ENCODE data around the gene MYO6.

MYO6 gene

GRCh38 chr6:75813476-75814250 lies 64.6 kb downstream of the MYO6 start:
- no peak for DNase-seq (ENCODE audit: low spot score in 2 of 2)
- Mint-ChIP-seq H3K4me3 (no peak overlapping the region), H3K36me3 (ENCODE audit: insufficient read depth) (peaks cover 2% of the 10 kb centered on the region), H3K4me1 (peaks cover 12% of the 10 kb centered on the region), H3K27me3 (no peaks in the 10 kb centered on the region), H3K9me3 (peaks cover 5% of the 10 kb centered on the region), H3K27ac (ENCODE audit: low read depth) (no peak overlapping the region)
- no peak for ATAC-seq (replicated peaks; ENCODE audit: extremely low read depth, poor library complexity, severe bottlenecking)

GRCh38 chr6:75815756-75816155 lies 66.7 kb downstream of the MYO6 start:
- Mint-ChIP-seq H3K36me3 (ENCODE audit: insufficient read depth) (peaks cover 2% of the 10 kb centered on the region), H3K27me3 (no peaks in the 10 kb centered on the region), H3K27ac (ENCODE audit: low read depth) (no peak overlapping the region), H3K9me3 (peaks cover 5% of the 10 kb centered on the region), H3K4me3 (no peak overlapping the region), H3K4me1 (peaks cover 6% of the 10 kb centered on the region)
- DNase-seq (ENCODE audit: low spot score in 2 of 2), result no peak
- ATAC-seq (replicated peaks; ENCODE audit: extremely low read depth, poor library complexity, severe bottlenecking), result no peak

GRCh38 chr6:75818098-75818855 lies 69.2 kb downstream of the MYO6 start:
- H3K27me3 Mint-ChIP-seq, result no peaks in the 10 kb centered on the region
- no peak for DNase-seq (ENCODE audit: low spot score in 2 of 2)
- H3K9me3 Mint-ChIP-seq, result no peaks in the 10 kb centered on the region
- ATAC-seq (replicated peaks; ENCODE audit: extremely low read depth, poor library complexity, severe bottlenecking), result no peak
- H3K27ac Mint-ChIP-seq (ENCODE audit: low read depth), result no peak overlapping the region
- H3K4me3 Mint-ChIP-seq, result no peak overlapping the region
- peaks cover 2% of the 10 kb centered on the region for H3K36me3 Mint-ChIP-seq (ENCODE audit: insufficient read depth)
- peaks cover 6% of the 10 kb centered on the region for H3K4me1 Mint-ChIP-seq

GRCh38 chr6:75819776-75820487 lies 70.9 kb downstream of the MYO6 start:
- Mint-ChIP-seq H3K27ac (ENCODE audit: low read depth) (no peak overlapping the region), H3K27me3 (no peaks in the 10 kb centered on the region), H3K9me3 (no peaks in the 10 kb centered on the region), H3K4me1 (no peaks in the 10 kb centered on the region), H3K4me3 (no peak overlapping the region), H3K36me3 (ENCODE audit: insufficient read depth) (peaks cover 2% of the 10 kb centered on the region)
- DNase-seq (ENCODE audit: low spot score in 2 of 2) (no peak), ATAC-seq (replicated peaks; ENCODE audit: extremely low read depth, poor library complexity, severe bottlenecking) (no peak)

- no peaks in the 10 kb centered on the region for H3K27me3 Mint-ChIP-seq
- ATAC-seq (replicated peaks; ENCODE audit: extremely low read depth, poor library complexity, severe bottlenecking) (peak; percentile 82), DNase-seq (ENCODE audit: low spot score in 2 of 2) (no peak)
- H3K4me1 Mint-ChIP-seq, result no peaks in the 10 kb centered on the region
- no peaks in the 10 kb centered on the region for H3K36me3 Mint-ChIP-seq (ENCODE audit: insufficient read depth)
- H3K27ac Mint-ChIP-seq (ENCODE audit: low read depth), result no peak overlapping the region
- no peak overlapping the region for H3K4me3 Mint-ChIP-seq
- no peaks in the 10 kb centered on the region for H3K9me3 Mint-ChIP-seq
These were observed 75.1 kb downstream of the MYO6 start for GRCh38 chr6:75824160-75824559.

GRCh38 chr6:75827163-75827562 lies 78.1 kb downstream of the MYO6 start:
- Mint-ChIP-seq H3K27ac (ENCODE audit: low read depth) (no peak overlapping the region), H3K4me3 (no peak overlapping the region), H3K9me3 (no peaks in the 10 kb centered on the region), H3K27me3 (no peaks in the 10 kb centered on the region), H3K36me3 (ENCODE audit: insufficient read depth) (no peaks in the 10 kb centered on the region), H3K4me1 (no peaks in the 10 kb centered on the region)
- DNase-seq (ENCODE audit: low spot score in 2 of 2) (no peak), ATAC-seq (replicated peaks; ENCODE audit: extremely low read depth, poor library complexity, severe bottlenecking) (no peak)

- ATAC-seq (replicated peaks; ENCODE audit: extremely low read depth, poor library complexity, severe bottlenecking) (peak; percentile 14), DNase-seq (ENCODE audit: low spot score in 2 of 2) (no peak)
- H3K27ac Mint-ChIP-seq (ENCODE audit: low read depth), result no peak overlapping the region
- no peaks in the 10 kb centered on the region for H3K4me1 Mint-ChIP-seq
- no peak overlapping the region for H3K4me3 Mint-ChIP-seq
- H3K36me3 Mint-ChIP-seq (ENCODE audit: insufficient read depth), result no peaks in the 10 kb centered on the region
- H3K27me3 Mint-ChIP-seq, result no peaks in the 10 kb centered on the region
- H3K9me3 Mint-ChIP-seq, result no peaks in the 10 kb centered on the region
These were observed 82.2 kb downstream of the MYO6 start for GRCh38 chr6:75830959-75831885.

GRCh38 chr6:75834447-75834846 lies 85.4 kb downstream of the MYO6 start:
- Mint-ChIP-seq H3K9me3 (no peaks in the 10 kb centered on the region), H3K36me3 (ENCODE audit: insufficient read depth) (no peaks in the 10 kb centered on the region), H3K4me3 (no peak overlapping the region), H3K27me3 (no peaks in the 10 kb centered on the region), H3K27ac (ENCODE audit: low read depth) (no peak overlapping the region), H3K4me1 (no peaks in the 10 kb centered on the region)
- DNase-seq (ENCODE audit: low spot score in 2 of 2) (no peak), ATAC-seq (replicated peaks; ENCODE audit: extremely low read depth, poor library complexity, severe bottlenecking) (no peak)

- Mint-ChIP-seq H3K27ac (ENCODE audit: low read depth) (no peak overlapping the region), H3K4me3 (no peak overlapping the region), H3K9me3 (no peaks in the 10 kb centered on the region), H3K27me3 (no peaks in the 10 kb centered on the region), H3K4me1 (no peaks in the 10 kb centered on the region), H3K36me3 (ENCODE audit: insufficient read depth) (peaks cover 8% of the 10 kb centered on the region)
- ATAC-seq (replicated peaks; ENCODE audit: extremely low read depth, poor library complexity, severe bottlenecking) (no peak), DNase-seq (ENCODE audit: low spot score in 2 of 2) (no peak)
These were observed 93.2 kb downstream of the MYO6 start for GRCh38 chr6:75842191-75842590.

GRCh38 chr6:75842732-75843131 lies 93.7 kb downstream of the MYO6 start:
- no peaks in the 10 kb centered on the region for H3K9me3 Mint-ChIP-seq
- H3K27me3 Mint-ChIP-seq, result no peaks in the 10 kb centered on the region
- H3K36me3 Mint-ChIP-seq (ENCODE audit: insufficient read depth), result peaks cover 8% of the 10 kb centered on the region
- no peak for ATAC-seq (replicated peaks; ENCODE audit: extremely low read depth, poor library complexity, severe bottlenecking)
- no peak overlapping the region for H3K4me3 Mint-ChIP-seq
- DNase-seq (ENCODE audit: low spot score in 2 of 2), result no peak
- H3K27ac Mint-ChIP-seq (ENCODE audit: low read depth), result no peak overlapping the region
- H3K4me1 Mint-ChIP-seq, result no peaks in the 10 kb centered on the region

- H3K27me3 Mint-ChIP-seq, result no peaks in the 10 kb centered on the region
- ATAC-seq (replicated peaks; ENCODE audit: extremely low read depth, poor library complexity, severe bottlenecking) (no peak), DNase-seq (ENCODE audit: low spot score in 2 of 2) (no peak)
- peaks cover 8% of the 10 kb centered on the region for H3K36me3 Mint-ChIP-seq (ENCODE audit: insufficient read depth)
- no peaks in the 10 kb centered on the region for H3K4me1 Mint-ChIP-seq
- no peak overlapping the region for H3K27ac Mint-ChIP-seq (ENCODE audit: low read depth)
- no peaks in the 10 kb centered on the region for H3K9me3 Mint-ChIP-seq
- no peak overlapping the region for H3K4me3 Mint-ChIP-seq
These were observed 94.4 kb downstream of the MYO6 start for GRCh38 chr6:75843396-75843795.

- Mint-ChIP-seq H3K4me1 (no peaks in the 10 kb centered on the region), H3K27me3 (no peaks in the 10 kb centered on the region), H3K27ac (ENCODE audit: low read depth) (no peak overlapping the region), H3K36me3 (ENCODE audit: insufficient read depth) (peaks cover 3% of the 10 kb centered on the region), H3K4me3 (no peak overlapping the region), H3K9me3 (no peaks in the 10 kb centered on the region)
- ATAC-seq (replicated peaks; ENCODE audit: extremely low read depth, poor library complexity, severe bottlenecking) (no peak), DNase-seq (ENCODE audit: low spot score in 2 of 2) (no peak)
These were observed 99.2 kb downstream of the MYO6 start for GRCh38 chr6:75848274-75848673.
